B cell (primary cell): Measurements from ENCODE around the gene TYW1B. TPM values are rescaled to one million over a fixed set of nuclear protein-coding genes. Genes with fewer than 3 reads are reported as not detected.
"Not testable (repeated sequence)": the region's sequence is repeated elsewhere in the genome, so short reads cannot be mapped to it uniquely, and the experiment has no call there.

Source experiments
- ATAC-seq: fragments of 200-7000 bp; cut with Tn5 transposase; one replicate; pipeline ENCODE4 v1.10.0; 2021; ENCODE audit warnings: low read depth, mild to moderate bottlenecking, moderate number of reproducible peaks, moderate library complexity
- CTCF ChIA-PET: fragments of 350-600 bp; sonication (Branson Sonifier 250); formaldehyde crosslinking; loops from one replicate; lab custom pipeline; 2021; ENCODE audit warnings: antibody characterized with exemption, inconsistent platforms; lab: Charles Lee
- POLR2A ChIA-PET: fragments of 350-600 bp; sonication (Branson Sonifier 250); formaldehyde crosslinking; loops from one replicate; lab custom pipeline; 2021; ENCODE audit warnings: antibody characterized with exemption; lab: Charles Lee
- DNase-seq: peaks from one replicate; pipeline ENCODE4 v3.0.0; 2013
- H2AFZ ChIP-seq: 2 replicates; pipeline ENCODE4 v1.6.1; 2012; ENCODE audit warnings: mild to moderate bottlenecking, low read depth, low read length; ENCODE audit not compliant: insufficient read depth, poor library complexity, severe bottlenecking
- H3K27ac ChIP-seq, 2 donors: 1 replicate in 1 of 2; 2 replicates in 1 of 2; pipeline ENCODE4 v1.5.1; 2012 to 2013; ENCODE audit warnings: low read length in 2 of 2, mild to moderate bottlenecking in 2 of 2, moderate library complexity in 1 of 2
- H3K27me3 ChIP-seq, 4 experiments: fragments of 200-600 bp in 1 of 4; sonication (generic) in 1 of 4; replicated peaks in 1 of 4; 1 replicate in 2 of 4; 2 replicates in 2 of 4; pipeline versions ENCODE4 v1.6.1 to v1.7.0; 2013 to 2016; ENCODE audit warnings: low read length in 3 of 4, mild to moderate bottlenecking in 2 of 4, mixed read lengths in 1 of 4, moderate library complexity in 1 of 4; ENCODE audit not compliant: insufficient read depth in 4 of 4, control insufficient read depth in 3 of 4; ENCODE audit errors: control extremely low read depth in 1 of 4
- H3K36me3 ChIP-seq, 2 experiments: replicated peaks in 1 of 2; 1 replicate in 1 of 2; 2 replicates in 1 of 2; pipeline versions ENCODE4 v1.6.1 to v1.7.1; 2013; ENCODE audit warnings: low read length in 1 of 2; ENCODE audit not compliant: insufficient read depth in 2 of 2, control insufficient read depth in 1 of 2; ENCODE audit errors: control extremely low read depth in 1 of 2, extremely low read depth in 1 of 2
- H3K4me1 ChIP-seq, 2 donors: fragments of 200-600 bp in 1 of 2; sonication (generic) in 1 of 2; 1 replicate in 1 of 2; 2 replicates in 1 of 2; pipeline versions ENCODE4 v1.5.1 to v1.6.1; 2013 to 2017; ENCODE audit warnings: low read length in 2 of 2; ENCODE audit not compliant: control insufficient read depth in 2 of 2, insufficient read depth in 2 of 2
- H3K4me2 ChIP-seq: replicated peaks from 2 replicates; pipeline ENCODE3; 2012; ENCODE audit warnings: mild to moderate bottlenecking, low read depth, low read length; ENCODE audit not compliant: poor library complexity, severe bottlenecking
- H3K4me3 ChIP-seq, 5 experiments: fragments of 200-600 bp in 1 of 5; sonication (generic) in 1 of 5; 1 replicate in 3 of 5; 2 replicates in 2 of 5; pipeline versions ENCODE4 v1.5.1 to v1.7.0; 2011 to 2016; ENCODE audit warnings: low read length in 4 of 5, mild to moderate bottlenecking in 4 of 5, low read depth in 2 of 5, control low read depth in 1 of 5, moderate library complexity in 1 of 5; ENCODE audit not compliant: insufficient read depth in 1 of 5; ENCODE audit errors: control extremely low read depth in 1 of 5, extremely low read depth in 1 of 5
- H3K79me2 ChIP-seq: fragments of 200-600 bp; sonication (generic); one replicate; pipeline ENCODE4 v1.6.0; 2016; ENCODE audit warnings: low read length; ENCODE audit not compliant: control insufficient read depth, insufficient read depth
- H3K9ac ChIP-seq: fragments of 200-600 bp; sonication (generic); 2 replicates; pipeline ENCODE4 v1.6.1; 2017; ENCODE audit warnings: mild to moderate bottlenecking, low read length, moderate library complexity
- H3K9me3 ChIP-seq, 3 donors: one replicate each; pipeline versions ENCODE4 v1.6.1 to v1.7.1; 2013; ENCODE audit warnings: low read length in 2 of 3; ENCODE audit not compliant: control insufficient read depth in 2 of 3, insufficient read depth in 1 of 3; ENCODE audit errors: control extremely low read depth in 1 of 3
- H4K20me1 ChIP-seq: 2 replicates; pipeline ENCODE4 v1.6.0; 2012; ENCODE audit warnings: mild to moderate bottlenecking, low read length; ENCODE audit not compliant: insufficient read depth, control insufficient read depth, poor library complexity, severe bottlenecking
- H3K27ac Mint-ChIP-seq: one replicate; pipeline ENCODE4 v1.8.0; 2021; ENCODE audit warnings: mixed read lengths
- H3K27me3 Mint-ChIP-seq: one replicate; pipeline ENCODE4 v1.8.0; 2021; ENCODE audit warnings: mixed read lengths
- H3K4me1 Mint-ChIP-seq: one replicate; pipeline ENCODE4 v1.8.0; 2021; ENCODE audit warnings: mixed read lengths
- H3K4me3 Mint-ChIP-seq: one replicate; pipeline ENCODE4 v1.8.0; 2021; ENCODE audit warnings: mixed read lengths
- H3K9me3 Mint-ChIP-seq: one replicate; pipeline ENCODE4 v1.8.0; 2022; ENCODE audit warnings: mixed read lengths; ENCODE audit not compliant: insufficient read depth
- WGBS: methylation state at CpG from one replicate; pipeline ENCODE4 v1.1.5; 2013; ENCODE audit warnings: missing lambda C conversion rate; ENCODE audit not compliant: insufficient coverage; 5-methylcytosine and 5-hydroxymethylcytosine counted together
- intact Hi-C: fragments of 100-400 bp; cut with micrococcal nuclease; formaldehyde crosslinking; loops from one replicate; pipeline ENCODE4 v1.10.0; 2022
- polyA minus RNA-seq: library from RNA; depleted of rRNA, polyadenylated mRNA; stranded (reverse); fragments of >200 nt; gene quantifications from 2 replicates; pipeline ENCODE4 v1.2.3, GENCODE V29; 2012
- polyA plus RNA-seq: library from polyadenylated mRNA; depleted of rRNA; stranded (reverse); fragments of >200 nt; gene quantifications from 2 replicates; pipeline ENCODE4 v1.2.3, GENCODE V29; 2012
- total RNA-seq, 2 donors: library from RNA; stranded (reverse); fragments of 120-200 nt in 1 of 2; gene quantifications; 1 replicate in 1 of 2; 2 replicates in 1 of 2; pipeline versions ENCODE4 v1.2.3 to v1.2.4, GENCODE V29; 2013 to 2022

Gene TYW1B, protein sequence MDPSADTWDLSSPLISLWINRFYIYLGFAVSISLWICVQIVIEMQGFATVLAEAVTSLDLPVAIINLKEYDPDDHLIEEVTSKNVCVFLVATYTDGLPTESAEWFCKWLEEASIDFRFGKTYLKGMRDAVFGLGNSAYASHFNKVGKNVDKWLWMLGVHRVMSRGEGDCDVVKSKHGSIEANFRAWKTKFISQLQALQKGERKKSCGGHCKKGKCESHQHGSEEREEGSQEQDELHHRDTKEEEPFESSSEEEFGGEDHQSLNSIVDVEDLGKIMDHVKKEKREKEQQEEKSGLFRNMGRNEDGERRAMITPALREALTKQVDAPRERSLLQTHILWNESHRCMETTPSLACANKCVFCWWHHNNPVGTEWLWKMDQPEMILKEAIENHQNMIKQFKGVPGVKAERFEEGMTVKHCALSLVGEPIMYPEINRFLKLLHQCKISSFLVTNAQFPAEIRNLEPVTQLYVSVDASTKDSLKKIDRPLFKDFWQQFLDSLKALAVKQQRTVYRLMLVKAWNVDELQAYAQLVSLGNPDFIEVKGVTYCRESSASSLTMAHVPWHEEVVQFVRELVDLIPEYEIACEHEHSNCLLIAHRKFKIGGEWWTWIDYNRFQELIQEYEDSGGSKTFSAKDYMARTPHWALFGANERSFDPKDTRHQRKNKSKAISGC
- total RNA-seq (9.4 and 9.5 TPM in 2 replicates), polyA plus RNA-seq (4.4 and 6.8 TPM in 2 replicates), polyA minus RNA-seq (3.3 and 7.2 TPM in 2 replicates)
- total RNA-seq (2013), result 7.2 TPM

DNA sequence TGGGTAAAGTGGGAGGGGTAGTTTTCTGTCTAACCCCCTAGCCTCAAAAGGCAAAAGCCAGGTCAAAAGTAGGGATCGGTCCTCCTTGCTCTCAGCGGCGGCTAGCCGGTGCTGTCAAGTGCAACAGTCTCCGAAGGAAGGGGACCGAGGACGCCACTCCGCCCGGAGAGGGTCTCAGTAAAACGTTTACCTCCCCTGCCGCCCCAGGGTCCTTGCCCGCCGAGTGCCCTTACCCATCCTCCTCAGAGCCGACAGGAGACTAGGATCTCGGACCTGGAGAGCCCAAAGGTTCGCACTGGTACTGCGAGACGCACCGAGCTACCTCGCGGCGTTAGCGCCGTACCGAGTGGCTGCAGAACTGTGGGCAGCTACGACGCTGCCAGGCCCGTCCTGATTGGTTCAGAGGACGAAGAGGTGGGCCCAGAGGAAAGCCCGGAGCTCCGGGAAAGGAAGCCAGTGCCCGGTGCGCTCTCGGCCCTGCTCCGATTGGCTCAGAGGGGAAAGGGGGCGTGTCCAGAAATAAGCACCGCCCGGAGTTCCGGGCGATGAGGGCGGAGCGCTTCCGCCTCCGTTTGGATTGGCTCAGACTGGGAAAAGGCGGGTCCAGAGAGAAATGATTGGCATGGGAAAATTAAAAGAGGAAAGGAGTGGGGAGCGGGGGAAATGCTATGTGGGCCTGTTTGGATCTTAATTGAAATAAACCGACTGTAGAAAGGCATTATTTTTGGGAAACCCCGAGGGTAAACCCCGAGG, at the start of gene TYW1B:
TSS of gene TYW1B (minus strand) at position 362 of the 753 bp plus-strand sequence. CDS start at position 237, 125 bp downstream.
- DNase-seq (peak; percentile 99), ATAC-seq (peak; percentile 83)
- POLR2A ChIA-PET, result interaction anchor here (0.6 kb wide), 1 partner anchor 605 kb away, joined by 10 read pairs; no protein-coding TSS in a partner anchor
- not testable (repeated sequence) for H3K27me3 Mint-ChIP-seq, H3K9me3 ChIP-seq, H3K9me3 Mint-ChIP-seq, H3K27me3 ChIP-seq
- CTCF ChIA-PET, result interaction anchor here (1.0 to 1.9 kb wide), 2 partner anchors 87 to 624 kb away, joined by 3 to 11 read pairs; no protein-coding TSS in a partner anchor
- Histone ChIP-seq H3K79me2 (peaks cover 29% of the 10 kb centered on the region), H3K4me1 (peaks cover 9 to 15% of the 10 kb centered on the region in 2 donors), H3K36me3 (peaks cover 0 to 17% of the 10 kb centered on the region in 2 experiments), H3K4me2 (peak within 1 kb of the TSS; percentile 72), H2AFZ (peak within 1 kb of the TSS; percentile 93), H3K27ac (peak within 1 kb of the TSS; percentile 34 to 70), H3K9ac (peak within 1 kb of the TSS; percentile 86), H3K4me3 (peak within 1 kb of the TSS; percentile 69 to 86 (median 81)), H4K20me1 (peaks cover 11% of the 10 kb centered on the region)
- peak within 1 kb of the TSS; percentile 91 for H3K27ac Mint-ChIP-seq
- peak within 1 kb of the TSS; percentile 95 for H3K4me3 Mint-ChIP-seq
- intact Hi-C loops, result loop anchor here (1.0 to 5.0 kb wide), 3 partner anchors 97 to 694 kb away; partner anchors contain the start of genes BAZ1B and POM121
- under 1% methylated on average over 32 of the region's 49 CpGs for WGBS
- peaks cover 30% of the 10 kb centered on the region for H3K4me1 Mint-ChIP-seq

- H3K27ac ChIP-seq, H3K79me2 ChIP-seq, H3K4me3 Mint-ChIP-seq, H3K27me3 ChIP-seq, H3K27ac Mint-ChIP-seq, H3K4me2 ChIP-seq, H3K4me1 ChIP-seq, intact Hi-C loops, POLR2A ChIA-PET, H3K36me3 ChIP-seq, H3K4me3 ChIP-seq, H3K9me3 ChIP-seq, H3K9me3 Mint-ChIP-seq, H4K20me1 ChIP-seq, ATAC-seq, DNase-seq, CTCF ChIA-PET, H3K9ac ChIP-seq, H3K4me1 Mint-ChIP-seq, H3K27me3 Mint-ChIP-seq, H2AFZ ChIP-seq: not testable (repeated sequence)
- no CpG with 5 or more reads among the region's 7 CpGs for WGBS
Observed at GRCh38 chr7:72867591-72867990, 39.6 kb upstream of the TYW1B start.

DNA sequence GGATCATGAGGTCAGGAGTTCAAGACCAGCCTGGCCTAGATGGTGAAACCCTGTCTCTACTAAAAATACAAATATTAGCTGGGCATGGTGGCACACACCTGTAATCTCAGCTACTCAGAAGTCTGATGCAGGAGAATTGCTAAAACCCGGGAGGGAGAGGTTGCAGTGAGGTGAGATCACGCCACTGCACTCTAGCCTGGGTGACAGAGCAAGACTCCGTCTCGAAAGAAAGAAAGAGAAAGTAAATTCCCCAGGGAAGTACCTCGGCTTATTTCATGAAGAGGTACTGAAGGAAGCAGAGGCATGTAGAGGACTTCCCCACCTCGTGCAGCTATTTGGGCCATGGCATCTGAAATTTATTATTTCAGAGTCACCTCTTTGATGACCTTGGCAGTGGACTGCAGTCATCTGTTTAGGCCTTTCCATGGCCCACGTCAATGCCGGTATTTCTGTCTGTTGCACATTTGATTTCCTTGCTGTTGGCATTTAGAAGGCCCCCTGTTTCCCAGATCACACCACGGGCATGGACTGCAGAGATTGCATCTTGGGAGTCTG, 30.9 kb upstream of the TYW1B start:
- H3K4me2 ChIP-seq, H3K4me3 ChIP-seq, H2AFZ ChIP-seq, H3K4me1 Mint-ChIP-seq, H3K79me2 ChIP-seq, H3K27ac ChIP-seq, H3K27me3 ChIP-seq, H3K9ac ChIP-seq, H3K9me3 Mint-ChIP-seq, H4K20me1 ChIP-seq, H3K4me1 ChIP-seq, H3K27ac Mint-ChIP-seq, H3K36me3 ChIP-seq, intact Hi-C loops, ATAC-seq, H3K27me3 Mint-ChIP-seq, POLR2A ChIA-PET, H3K4me3 Mint-ChIP-seq, H3K9me3 ChIP-seq: not testable (repeated sequence)
- 43% methylated on average over 8 of the region's 9 CpGs for WGBS
- peak; percentile 19 for DNase-seq
- CTCF ChIA-PET, result interaction anchor here (0.7 kb wide), 1 partner anchor 596 kb away, joined by 3 read pairs; no protein-coding TSS in a partner anchor
